WTC11 (cell line): Measurements from ENCODE around the gene RHOT2. TPM values are rescaled to one million over a fixed set of nuclear protein-coding genes. Genes with fewer than 3 reads are reported as not detected.

Source experiments
- ATAC-seq: fragments of 200-7000 bp; cut with Tn5 transposase; 2 replicates; pipeline ENCODE4 v1.10.0; 2021; ENCODE audit warnings: mild to moderate bottlenecking, moderate library complexity
- CTCF ChIA-PET: fragments of 300-600 bp; sonication (Branson Sonifier 250); formaldehyde crosslinking; loops from one replicate; lab custom pipeline; 2021; ENCODE audit warnings: antibody characterized with exemption; lab: Charles Lee
- POLR2A ChIA-PET: fragments of 350-600 bp; sonication (Branson Sonifier 250); formaldehyde crosslinking; loops from one replicate; lab custom pipeline; 2021; ENCODE audit warnings: antibody characterized with exemption; lab: Charles Lee
- DNase-seq: peaks from one replicate; pipeline ENCODE4 v3.0.0; 2021; ENCODE audit warnings: low spot score
- H3K27ac Mint-ChIP-seq: 2 replicates; pipeline ENCODE4 v1.8.0; 2021; ENCODE audit warnings: mixed read lengths
- H3K27me3 Mint-ChIP-seq: 2 replicates; pipeline ENCODE4 v1.8.0; 2021; ENCODE audit warnings: low read depth, mild to moderate bottlenecking, moderate library complexity, mixed read lengths
- H3K36me3 Mint-ChIP-seq: 2 replicates; pipeline ENCODE4 v1.8.0; 2021; ENCODE audit warnings: mixed read lengths
- H3K4me1 Mint-ChIP-seq: 2 replicates; pipeline ENCODE4 v1.8.0; 2022; ENCODE audit warnings: mixed read lengths
- H3K4me3 Mint-ChIP-seq: 2 replicates; pipeline ENCODE4 v1.8.0; 2021; ENCODE audit warnings: mild to moderate bottlenecking, moderate library complexity, mixed read lengths
- H3K9me3 Mint-ChIP-seq: 2 replicates; pipeline ENCODE4 v1.8.0; 2021; ENCODE audit warnings: mixed read lengths
- CBFB ChIP-seq: sonication (generic); formaldehyde crosslinking; IDR thresholded peaks from 2 replicates; pipeline ENCODE4 v1.8.1; 2022; ENCODE audit warnings: mild to moderate bottlenecking, low read depth, missing genetic modification reagents
- FOXP1 ChIP-seq: sonication (generic); formaldehyde crosslinking; IDR thresholded peaks from 2 replicates; pipeline ENCODE4 v1.8.0; 2022; ENCODE audit warnings: missing genetic modification reagents, mild to moderate bottlenecking, moderate library complexity, borderline replicate concordance
- GRHL2 ChIP-seq: fragments of 250-450 bp; sonication (Bioruptor Pico); IDR thresholded peaks from 2 replicates; pipeline ENCODE4 v1.8.0; 2022; ENCODE audit warnings: mild to moderate bottlenecking, moderate library complexity; ENCODE audit not compliant: insufficient replicate concordance, severe bottlenecking
- IRF2 ChIP-seq: sonication (generic); formaldehyde crosslinking; IDR thresholded peaks from 2 replicates; pipeline ENCODE4 v1.8.0; 2022; ENCODE audit warnings: low read depth, missing genetic modification reagents, borderline replicate concordance
- MYBL2 ChIP-seq: sonication (generic); formaldehyde crosslinking; IDR thresholded peaks from 2 replicates; pipeline ENCODE4 v1.8.1; 2023; ENCODE audit warnings: mild to moderate bottlenecking, moderate library complexity, missing genetic modification reagents
- NR1H2 ChIP-seq: sonication (generic); formaldehyde crosslinking; IDR thresholded peaks from 2 replicates; pipeline ENCODE4 v1.9.0; 2021; ENCODE audit warnings: mild to moderate bottlenecking, moderate library complexity, missing genetic modification reagents
- SMAD3 ChIP-seq: sonication (generic); formaldehyde crosslinking; IDR thresholded peaks from 2 replicates; pipeline ENCODE4 v1.8.0; 2022; ENCODE audit warnings: missing genetic modification reagents, mild to moderate bottlenecking, borderline replicate concordance
- SP1 ChIP-seq: sonication (generic); formaldehyde crosslinking; conservative IDR thresholded peaks from 2 replicates; pipeline ENCODE4 v1.8.1; 2022; ENCODE audit warnings: missing genetic modification reagents
- ZNF121 ChIP-seq: sonication (generic); formaldehyde crosslinking; IDR thresholded peaks from 2 replicates; pipeline ENCODE4 v1.8.0; 2023; ENCODE audit warnings: missing genetic modification reagents
- ZNF232 ChIP-seq: sonication (generic); formaldehyde crosslinking; IDR thresholded peaks from 2 replicates; pipeline ENCODE4 v1.8.0; 2022; ENCODE audit warnings: mild to moderate bottlenecking, missing genetic modification reagents
- total RNA-seq: library from RNA; stranded (reverse); gene quantifications from 3 replicates; pipeline ENCODE4 v1.2.3, GENCODE V29; 2021
- TF ChIP-seq, protein P1 (sequence below): fragments of 200-600 bp; IDR thresholded peaks from 2 replicates; pipeline ENCODE4 v1.8.0; 2022; ENCODE audit warnings: antibody characterized with exemption
- TF ChIP-seq, protein P2 (sequence below): sonication (generic); formaldehyde crosslinking; IDR thresholded peaks from 2 replicates; pipeline ENCODE4 v1.8.1; 2023; ENCODE audit warnings: mild to moderate bottlenecking, missing genetic modification reagents, moderate library complexity
- TF ChIP-seq, protein P3 (sequence below): fragments of 250-450 bp; sonication (Bioruptor Pico); IDR thresholded peaks from 2 replicates; pipeline ENCODE4 v2.1.2; 2022; ENCODE audit warnings: mild to moderate bottlenecking, moderate library complexity
- TF ChIP-seq, protein P4 (sequence below): fragments of 250-450 bp; sonication (Bioruptor Pico); IDR thresholded peaks from 2 replicates; pipeline ENCODE4 v1.9.0; 2021; ENCODE audit warnings: mild to moderate bottlenecking
- TF ChIP-seq, protein P5 (sequence below): fragments of 250-450 bp; sonication (Bioruptor Pico); conservative IDR thresholded peaks from 2 replicates; pipeline ENCODE4 v1.9.0; 2021; ENCODE audit warnings: mild to moderate bottlenecking
- TF ChIP-seq, protein P6 (sequence below): sonication (generic); formaldehyde crosslinking; IDR thresholded peaks from 2 replicates; pipeline ENCODE4 v1.8.1; 2022; ENCODE audit warnings: low read depth, missing genetic modification reagents, borderline replicate concordance

The RHOT2 gene
- total RNA-seq, 1 experiment from 2014 or later, result 285 TPM

DNA sequence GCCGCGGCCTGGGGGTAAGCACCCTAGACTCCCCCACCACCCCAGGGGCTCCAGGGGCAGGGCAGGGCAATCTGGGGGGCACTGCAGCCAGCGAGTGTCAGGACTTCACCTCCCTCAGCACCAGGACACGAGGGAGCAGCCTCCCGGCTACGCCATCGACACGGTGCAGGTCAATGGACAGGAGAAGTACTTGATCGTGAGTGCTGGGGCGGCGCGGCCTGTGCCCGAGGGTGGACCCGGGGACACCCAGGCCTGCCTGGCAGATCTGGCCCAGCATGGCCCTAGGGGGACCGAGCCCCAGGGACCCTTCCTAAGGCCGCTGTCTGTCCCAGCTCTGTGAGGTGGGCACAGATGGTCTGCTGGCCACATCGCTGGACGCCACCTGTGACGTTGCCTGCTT lies 4.4 kb downstream of the RHOT2 start:
- DNase-seq (no peak), ATAC-seq (no peak)
- H3K27me3 Mint-ChIP-seq, result no peaks in the 10 kb centered on the region
- ChIA-PET CTCF (interaction anchor here (0.7 kb wide), 1 partner anchor 12 kb away, joined by 4 read pairs; no protein-coding TSS in a partner anchor), POLR2A (no interaction called here)
- no peak overlapping the region for H3K27ac Mint-ChIP-seq
- no peak overlapping the region for H3K4me3 Mint-ChIP-seq
- H3K36me3 Mint-ChIP-seq, result peaks cover 11% of the 10 kb centered on the region
- peaks cover 12% of the 10 kb centered on the region for H3K4me1 Mint-ChIP-seq
- H3K9me3 Mint-ChIP-seq, result no peaks in the 10 kb centered on the region
- TF ChIP-seq MYBL2 (CRISPR knock-in tag) (no peak), SMAD3 (CRISPR knock-in tag) (no peak), ZNF121 (CRISPR knock-in tag) (no peak)
- TF ChIP-seq, protein P1, sequence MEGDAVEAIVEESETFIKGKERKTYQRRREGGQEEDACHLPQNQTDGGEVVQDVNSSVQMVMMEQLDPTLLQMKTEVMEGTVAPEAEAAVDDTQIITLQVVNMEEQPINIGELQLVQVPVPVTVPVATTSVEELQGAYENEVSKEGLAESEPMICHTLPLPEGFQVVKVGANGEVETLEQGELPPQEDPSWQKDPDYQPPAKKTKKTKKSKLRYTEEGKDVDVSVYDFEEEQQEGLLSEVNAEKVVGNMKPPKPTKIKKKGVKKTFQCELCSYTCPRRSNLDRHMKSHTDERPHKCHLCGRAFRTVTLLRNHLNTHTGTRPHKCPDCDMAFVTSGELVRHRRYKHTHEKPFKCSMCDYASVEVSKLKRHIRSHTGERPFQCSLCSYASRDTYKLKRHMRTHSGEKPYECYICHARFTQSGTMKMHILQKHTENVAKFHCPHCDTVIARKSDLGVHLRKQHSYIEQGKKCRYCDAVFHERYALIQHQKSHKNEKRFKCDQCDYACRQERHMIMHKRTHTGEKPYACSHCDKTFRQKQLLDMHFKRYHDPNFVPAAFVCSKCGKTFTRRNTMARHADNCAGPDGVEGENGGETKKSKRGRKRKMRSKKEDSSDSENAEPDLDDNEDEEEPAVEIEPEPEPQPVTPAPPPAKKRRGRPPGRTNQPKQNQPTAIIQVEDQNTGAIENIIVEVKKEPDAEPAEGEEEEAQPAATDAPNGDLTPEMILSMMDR, result no peak

DNA sequence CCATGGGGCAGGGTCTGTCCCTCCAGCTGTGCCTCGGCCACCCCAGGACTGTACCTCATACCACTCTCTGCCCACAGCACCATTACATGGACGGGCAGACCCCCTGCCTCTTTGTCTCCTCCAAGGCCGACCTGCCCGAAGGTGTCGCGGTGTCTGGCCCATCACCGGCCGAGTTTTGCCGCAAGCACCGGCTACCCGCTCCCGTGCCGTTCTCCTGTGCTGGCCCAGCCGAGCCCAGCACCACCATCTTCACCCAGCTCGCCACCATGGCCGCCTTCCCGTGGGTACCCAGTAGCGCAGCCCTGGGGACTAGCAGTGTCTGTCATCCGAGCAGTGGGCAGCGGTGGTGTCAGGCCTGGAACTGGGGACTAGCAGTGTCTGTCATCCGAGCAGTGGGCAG lies 4.9 kb downstream of the RHOT2 start:
- CTCF ChIA-PET, result no interaction called here
- H3K4me1 Mint-ChIP-seq, result peaks cover 12% of the 10 kb centered on the region
- H3K36me3 Mint-ChIP-seq, result peaks cover 11% of the 10 kb centered on the region
- no peaks in the 10 kb centered on the region for H3K27me3 Mint-ChIP-seq
- no peak overlapping the region for H3K27ac Mint-ChIP-seq
- TF ChIP-seq CBFB (CRISPR knock-in tag) (no peak), FOXP1 (CRISPR knock-in tag) (no peak), NR1H2 (CRISPR knock-in tag) (no peak), SP1 (no peak), IRF2 (CRISPR knock-in tag) (no peak), GRHL2 (CRISPR knock-in tag) (no peak), ZNF232 (CRISPR knock-in tag) (no peak)
- TF ChIP-seq, protein P2, sequence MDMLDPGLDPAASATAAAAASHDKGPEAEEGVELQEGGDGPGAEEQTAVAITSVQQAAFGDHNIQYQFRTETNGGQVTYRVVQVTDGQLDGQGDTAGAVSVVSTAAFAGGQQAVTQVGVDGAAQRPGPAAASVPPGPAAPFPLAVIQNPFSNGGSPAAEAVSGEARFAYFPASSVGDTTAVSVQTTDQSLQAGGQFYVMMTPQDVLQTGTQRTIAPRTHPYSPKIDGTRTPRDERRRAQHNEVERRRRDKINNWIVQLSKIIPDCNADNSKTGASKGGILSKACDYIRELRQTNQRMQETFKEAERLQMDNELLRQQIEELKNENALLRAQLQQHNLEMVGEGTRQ (CRISPR knock-in tag), result no peak
- TF ChIP-seq, protein P3, sequence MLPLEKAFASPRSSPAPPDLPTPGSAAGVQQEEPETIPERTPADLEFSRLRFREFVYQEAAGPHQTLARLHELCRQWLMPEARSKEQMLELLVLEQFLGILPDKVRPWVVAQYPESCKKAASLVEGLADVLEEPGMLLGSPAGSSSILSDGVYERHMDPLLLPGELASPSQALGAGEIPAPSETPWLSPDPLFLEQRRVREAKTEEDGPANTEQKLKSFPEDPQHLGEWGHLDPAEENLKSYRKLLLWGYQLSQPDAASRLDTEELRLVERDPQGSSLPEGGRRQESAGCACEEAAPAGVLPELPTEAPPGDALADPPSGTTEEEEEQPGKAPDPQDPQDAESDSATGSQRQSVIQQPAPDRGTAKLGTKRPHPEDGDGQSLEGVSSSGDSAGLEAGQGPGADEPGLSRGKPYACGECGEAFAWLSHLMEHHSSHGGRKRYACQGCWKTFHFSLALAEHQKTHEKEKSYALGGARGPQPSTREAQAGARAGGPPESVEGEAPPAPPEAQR (CRISPR knock-in tag), result no peak
- TF ChIP-seq, protein P4, sequence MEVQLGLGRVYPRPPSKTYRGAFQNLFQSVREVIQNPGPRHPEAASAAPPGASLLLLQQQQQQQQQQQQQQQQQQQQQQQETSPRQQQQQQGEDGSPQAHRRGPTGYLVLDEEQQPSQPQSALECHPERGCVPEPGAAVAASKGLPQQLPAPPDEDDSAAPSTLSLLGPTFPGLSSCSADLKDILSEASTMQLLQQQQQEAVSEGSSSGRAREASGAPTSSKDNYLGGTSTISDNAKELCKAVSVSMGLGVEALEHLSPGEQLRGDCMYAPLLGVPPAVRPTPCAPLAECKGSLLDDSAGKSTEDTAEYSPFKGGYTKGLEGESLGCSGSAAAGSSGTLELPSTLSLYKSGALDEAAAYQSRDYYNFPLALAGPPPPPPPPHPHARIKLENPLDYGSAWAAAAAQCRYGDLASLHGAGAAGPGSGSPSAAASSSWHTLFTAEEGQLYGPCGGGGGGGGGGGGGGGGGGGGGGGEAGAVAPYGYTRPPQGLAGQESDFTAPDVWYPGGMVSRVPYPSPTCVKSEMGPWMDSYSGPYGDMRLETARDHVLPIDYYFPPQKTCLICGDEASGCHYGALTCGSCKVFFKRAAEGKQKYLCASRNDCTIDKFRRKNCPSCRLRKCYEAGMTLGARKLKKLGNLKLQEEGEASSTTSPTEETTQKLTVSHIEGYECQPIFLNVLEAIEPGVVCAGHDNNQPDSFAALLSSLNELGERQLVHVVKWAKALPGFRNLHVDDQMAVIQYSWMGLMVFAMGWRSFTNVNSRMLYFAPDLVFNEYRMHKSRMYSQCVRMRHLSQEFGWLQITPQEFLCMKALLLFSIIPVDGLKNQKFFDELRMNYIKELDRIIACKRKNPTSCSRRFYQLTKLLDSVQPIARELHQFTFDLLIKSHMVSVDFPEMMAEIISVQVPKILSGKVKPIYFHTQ (CRISPR knock-in tag), result no peak
- TF ChIP-seq, protein P5, sequence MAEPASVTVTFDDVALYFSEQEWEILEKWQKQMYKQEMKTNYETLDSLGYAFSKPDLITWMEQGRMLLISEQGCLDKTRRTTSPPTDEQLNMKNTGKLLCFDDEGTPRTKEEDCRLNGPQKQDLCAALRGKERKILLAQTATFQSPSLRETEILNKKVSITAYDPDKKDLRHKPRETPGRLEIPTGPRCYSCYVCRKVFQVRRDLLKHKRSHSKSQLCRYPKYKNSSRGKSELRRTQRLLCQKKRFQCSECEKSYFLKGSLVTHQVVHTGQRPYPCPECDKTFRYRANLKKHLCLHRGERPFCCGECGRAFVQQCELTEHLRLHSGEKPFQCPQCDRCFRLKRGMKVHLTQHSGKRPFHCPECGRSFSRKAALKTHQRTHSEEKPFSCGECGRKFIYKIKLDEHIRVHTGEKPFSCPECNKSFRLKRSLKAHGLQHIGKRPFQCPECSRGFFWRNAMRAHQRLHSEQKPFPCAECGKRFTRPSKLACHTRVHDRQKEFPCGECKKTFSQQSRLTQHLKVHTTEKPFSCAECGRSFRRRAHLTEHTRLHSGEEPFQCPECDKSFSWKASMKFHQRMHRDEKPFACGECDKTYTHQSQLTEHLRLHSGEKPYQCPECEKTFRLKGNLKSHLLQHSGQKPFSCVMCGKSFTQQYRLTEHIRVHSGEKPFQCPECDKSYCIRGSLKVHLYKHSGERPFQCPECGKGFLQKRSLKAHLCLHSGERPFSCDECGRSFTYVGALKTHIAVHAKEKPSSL (CRISPR knock-in tag), result no peak
- TF ChIP-seq, protein P6, sequence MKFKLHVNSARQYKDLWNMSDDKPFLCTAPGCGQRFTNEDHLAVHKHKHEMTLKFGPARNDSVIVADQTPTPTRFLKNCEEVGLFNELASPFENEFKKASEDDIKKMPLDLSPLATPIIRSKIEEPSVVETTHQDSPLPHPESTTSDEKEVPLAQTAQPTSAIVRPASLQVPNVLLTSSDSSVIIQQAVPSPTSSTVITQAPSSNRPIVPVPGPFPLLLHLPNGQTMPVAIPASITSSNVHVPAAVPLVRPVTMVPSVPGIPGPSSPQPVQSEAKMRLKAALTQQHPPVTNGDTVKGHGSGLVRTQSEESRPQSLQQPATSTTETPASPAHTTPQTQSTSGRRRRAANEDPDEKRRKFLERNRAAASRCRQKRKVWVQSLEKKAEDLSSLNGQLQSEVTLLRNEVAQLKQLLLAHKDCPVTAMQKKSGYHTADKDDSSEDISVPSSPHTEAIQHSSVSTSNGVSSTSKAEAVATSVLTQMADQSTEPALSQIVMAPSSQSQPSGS (CRISPR knock-in tag), result no peak
- POLR2A ChIA-PET, result no interaction called here
- DNase-seq (no peak), ATAC-seq (no peak)
- H3K4me3 Mint-ChIP-seq, result no peak overlapping the region
- no peaks in the 10 kb centered on the region for H3K9me3 Mint-ChIP-seq
